Measurements from ENCODE around the gene CARD11.

The CARD11 gene

GRCh38 chr7:3075441-3075840 lies 31.8 kb upstream of the CARD11 start:
- TF ChIP-seq SPI1 (IDR thresholded peaks at IDR 0.05; ENCODE audit: borderline replicate concordance, low read depth) (no peak), CTCF (IDR thresholded peaks at IDR 0.05; ENCODE audit: insufficient read depth, low read length) (no peak), REST (IDR thresholded peaks at IDR 0.05; ENCODE audit: insufficient replicate concordance, low read depth) (no peak), POLR2AphosphoS5 (IDR thresholded peaks at IDR 0.05; ENCODE audit: low read depth) (no peak), GABPA (IDR thresholded peaks at IDR 0.05; ENCODE audit: low read depth) (no peak)
- H3K4me3 ChIP-seq (replicated peaks; ENCODE audit: insufficient read depth, low read length) = no peak overlapping the region
- H3K27ac ChIP-seq (replicated peaks) = no peak overlapping the region
- no peak for DNase-seq (ENCODE audit: low read depth in 1 of 2, low spot score in 1 of 2)
- H3K27me3 ChIP-seq (ENCODE audit: insufficient read depth, poor library complexity, severe bottlenecking) = no peaks in the 10 kb centered on the region

- no peaks in the 10 kb centered on the region for H3K27me3 ChIP-seq (ENCODE audit: insufficient read depth, poor library complexity, severe bottlenecking)
- DNase-seq (ENCODE audit: low read depth in 1 of 2, low spot score in 1 of 2) = no peak
- no peak overlapping the region for H3K27ac ChIP-seq (replicated peaks)
- H3K4me3 ChIP-seq (replicated peaks; ENCODE audit: insufficient read depth, low read length) = no peak overlapping the region
- TF ChIP-seq GABPA (IDR thresholded peaks at IDR 0.05; ENCODE audit: low read depth) = no peak
- no peak for TF ChIP-seq POLR2AphosphoS5 (IDR thresholded peaks at IDR 0.05; ENCODE audit: low read depth)
- TF ChIP-seq REST (IDR thresholded peaks at IDR 0.05; ENCODE audit: insufficient replicate concordance, low read depth) = no peak
- TF ChIP-seq SPI1 (IDR thresholded peaks at IDR 0.05; ENCODE audit: borderline replicate concordance, low read depth) = no peak
- no peak for TF ChIP-seq CTCF (IDR thresholded peaks at IDR 0.05; ENCODE audit: insufficient read depth, low read length)
Observed at GRCh38 chr7:3074459-3074821, 30.8 kb upstream of the CARD11 start.

GRCh38 chr7:3073763-3074458 lies 30.2 kb upstream of the CARD11 start:
- TF ChIP-seq REST (IDR thresholded peaks at IDR 0.05; ENCODE audit: insufficient replicate concordance, low read depth) (no peak), CTCF (IDR thresholded peaks at IDR 0.05; ENCODE audit: insufficient read depth, low read length) (no peak), POLR2AphosphoS5 (IDR thresholded peaks at IDR 0.05; ENCODE audit: low read depth) (no peak), GABPA (IDR thresholded peaks at IDR 0.05; ENCODE audit: low read depth) (no peak), SPI1 (IDR thresholded peaks at IDR 0.05; ENCODE audit: borderline replicate concordance, low read depth) (no peak)
- Histone ChIP-seq H3K27me3 (ENCODE audit: insufficient read depth, poor library complexity, severe bottlenecking) (no peaks in the 10 kb centered on the region), H3K4me3 (replicated peaks; ENCODE audit: insufficient read depth, low read length) (no peak overlapping the region), H3K27ac (replicated peaks) (no peak overlapping the region)
- DNase-seq (ENCODE audit: low read depth in 1 of 2, low spot score in 1 of 2) = no peak

Data from HL-60 (cell line).